Duodenal mucosa (tissue), 2 donors: ENCODE measurements around the gene FA2H.

Source experiments
- H3K27ac ChIP-seq: one replicate; pipeline ENCODE4 v1.7.0; 2013; ENCODE audit warnings: low read depth, low read length
- H3K27me3 ChIP-seq, 2 donors: one replicate each; pipeline ENCODE4 v1.7.0; 2013; ENCODE audit warnings: low read length in 2 of 2, control low read depth in 1 of 2; ENCODE audit not compliant: insufficient read depth in 2 of 2, control insufficient read depth in 1 of 2
- H3K36me3 ChIP-seq, 2 donors: one replicate each; pipeline ENCODE4 v1.7.0; 2013; ENCODE audit warnings: low read length in 2 of 2, control low read depth in 1 of 2; ENCODE audit not compliant: insufficient read depth in 2 of 2, control insufficient read depth in 1 of 2
- H3K4me1 ChIP-seq, 2 donors: one replicate each; pipeline ENCODE4 v1.7.0; 2013; ENCODE audit warnings: low read length in 2 of 2, control low read depth in 1 of 2; ENCODE audit not compliant: insufficient read depth in 2 of 2, control insufficient read depth in 1 of 2
- H3K4me3 ChIP-seq, 2 donors: one replicate each; pipeline ENCODE4 v1.7.0; 2013; ENCODE audit warnings: low read length in 2 of 2, low read depth in 1 of 2
- H3K9ac ChIP-seq, 2 donors: one replicate each; pipeline ENCODE4 v1.7.0; 2013; ENCODE audit warnings: low read length in 2 of 2, low read depth in 1 of 2
- H3K9me3 ChIP-seq, 2 donors: one replicate each; pipeline ENCODE4 v1.7.0; 2013; ENCODE audit warnings: low read length in 2 of 2, control low read depth in 1 of 2; ENCODE audit not compliant: control insufficient read depth in 1 of 2

The FA2H gene

DNA sequence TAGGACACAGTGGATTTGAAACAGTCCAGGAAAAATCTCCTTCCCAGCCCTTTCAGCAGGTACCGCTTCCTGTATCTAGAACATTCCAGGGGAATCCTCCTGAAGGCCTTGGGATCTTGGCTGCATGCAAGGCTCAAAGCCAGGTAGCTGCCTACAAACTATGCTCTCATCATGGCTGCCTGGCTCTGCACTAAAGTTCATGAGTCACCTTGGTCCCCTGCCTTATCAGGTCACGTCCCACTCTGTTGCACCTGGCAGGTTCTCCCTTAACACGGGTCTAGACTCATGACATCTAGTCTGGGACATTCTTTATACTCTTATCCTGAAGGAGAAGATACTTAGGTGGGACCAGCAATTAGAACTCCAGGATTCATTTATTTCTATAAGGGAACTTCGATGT is 15.8 kb downstream of the FA2H start:
- Histone ChIP-seq H3K27ac (no peak overlapping the region), H3K4me3 (no peak overlapping the region), H3K4me1 (no peaks in the 10 kb centered on the region), H3K9me3 (no peaks in the 10 kb centered on the region), H3K9ac (no peak overlapping the region), H3K36me3 (no peaks in the 10 kb centered on the region), H3K27me3 (no peaks in the 10 kb centered on the region)

DNA sequence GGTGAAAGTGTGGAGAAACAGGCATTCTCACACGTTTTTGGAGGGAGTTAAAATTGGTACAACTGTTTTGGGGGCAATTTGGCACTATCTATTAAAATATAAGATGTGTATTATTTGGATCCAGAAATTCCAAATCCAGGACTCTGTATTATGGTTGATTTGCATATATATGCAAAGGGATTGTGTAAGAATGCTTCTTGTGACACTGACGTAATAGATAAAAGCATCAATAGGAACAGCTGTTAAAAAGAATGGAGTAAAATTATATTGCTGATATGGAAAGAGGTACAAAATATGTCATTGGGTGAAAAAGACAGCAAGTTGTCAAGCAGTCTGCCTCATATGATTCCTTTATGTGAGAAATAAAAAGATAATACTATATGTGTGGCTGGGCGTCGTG is 17.3 kb downstream of the FA2H start:
- Histone ChIP-seq H3K9me3 (no peaks in the 10 kb centered on the region), H3K9ac (no peak overlapping the region), H3K4me1 (no peaks in the 10 kb centered on the region), H3K36me3 (no peaks in the 10 kb centered on the region), H3K27ac (no peak overlapping the region), H3K4me3 (no peak overlapping the region), H3K27me3 (no peaks in the 10 kb centered on the region)

DNA sequence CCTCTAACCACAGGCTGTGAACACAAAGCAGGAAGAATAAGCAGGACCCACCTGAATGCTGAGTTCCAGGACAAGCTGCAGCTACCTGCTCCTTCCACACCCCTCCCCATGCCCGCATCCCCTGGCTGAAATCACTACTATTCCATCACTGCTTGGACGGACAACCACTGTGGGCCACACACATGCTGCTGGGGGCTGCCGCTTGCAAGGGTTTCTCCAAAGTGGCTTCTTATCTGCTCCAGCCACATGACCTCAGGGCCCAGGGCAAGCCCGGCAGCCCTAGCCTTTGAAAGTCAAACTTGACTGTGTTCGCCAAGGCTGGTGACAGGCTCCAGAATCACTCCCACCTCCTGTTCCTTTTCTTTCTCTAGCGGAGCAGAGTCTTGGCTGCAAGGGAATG is 18.4 kb downstream of the FA2H start:
- no peak overlapping the region for H3K4me3 ChIP-seq
- H3K27me3 ChIP-seq: no peaks in the 10 kb centered on the region
- H3K36me3 ChIP-seq: no peaks in the 10 kb centered on the region
- no peaks in the 10 kb centered on the region for H3K9me3 ChIP-seq
- no peak overlapping the region for H3K9ac ChIP-seq
- H3K4me1 ChIP-seq: no peaks in the 10 kb centered on the region
- no peak overlapping the region for H3K27ac ChIP-seq

DNA sequence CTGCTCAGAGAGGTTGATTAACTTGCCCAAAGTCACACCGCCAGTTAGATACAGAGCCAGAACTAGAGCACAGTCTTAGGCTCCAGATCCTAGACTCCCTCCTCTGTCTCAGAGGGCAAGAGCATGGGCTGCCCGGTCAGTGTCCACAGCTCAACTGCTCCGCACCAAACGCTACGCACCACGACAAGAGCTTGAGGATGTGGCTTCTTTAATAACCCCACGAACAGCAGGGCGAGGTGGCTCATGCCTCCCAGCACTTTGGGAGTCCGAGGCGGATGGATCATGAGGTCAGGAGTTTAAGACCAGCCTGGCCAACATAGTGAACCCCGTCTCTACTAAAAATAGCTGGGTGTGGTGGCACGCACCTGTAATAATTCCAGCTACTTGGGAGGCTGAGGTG is 21.4 kb downstream of the FA2H start:
- H3K27ac ChIP-seq: no peak overlapping the region
- no peaks in the 10 kb centered on the region for H3K9me3 ChIP-seq
- no peak overlapping the region for H3K9ac ChIP-seq
- H3K4me3 ChIP-seq: no peak overlapping the region
- no peaks in the 10 kb centered on the region for H3K36me3 ChIP-seq
- H3K4me1 ChIP-seq: no peaks in the 10 kb centered on the region
- no peaks in the 10 kb centered on the region for H3K27me3 ChIP-seq

DNA sequence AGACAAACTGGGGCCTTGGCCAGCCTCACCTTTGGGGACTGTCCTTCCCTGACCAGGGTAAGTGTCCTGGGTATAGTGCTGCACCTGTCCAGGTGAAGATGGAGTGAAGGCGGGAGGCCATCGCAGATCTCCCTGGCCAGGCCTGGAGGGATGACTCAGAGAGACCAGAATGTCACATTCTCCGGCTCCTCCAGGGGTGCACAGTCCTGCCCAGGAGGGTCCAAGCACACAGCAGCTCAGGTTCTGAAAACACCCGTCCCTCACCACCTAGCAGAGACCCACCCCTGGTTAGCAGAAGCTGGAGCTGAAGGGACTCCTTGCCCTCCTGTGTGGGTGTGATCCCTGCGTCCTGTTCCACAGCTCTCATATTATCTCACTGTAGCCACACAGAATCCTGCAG is 21.9 kb downstream of the FA2H start:
- no peaks in the 10 kb centered on the region for H3K9me3 ChIP-seq
- no peaks in the 10 kb centered on the region for H3K27me3 ChIP-seq
- H3K9ac ChIP-seq: no peak overlapping the region
- no peak overlapping the region for H3K4me3 ChIP-seq
- H3K27ac ChIP-seq: no peak overlapping the region
- no peaks in the 10 kb centered on the region for H3K36me3 ChIP-seq
- H3K4me1 ChIP-seq: no peaks in the 10 kb centered on the region

DNA sequence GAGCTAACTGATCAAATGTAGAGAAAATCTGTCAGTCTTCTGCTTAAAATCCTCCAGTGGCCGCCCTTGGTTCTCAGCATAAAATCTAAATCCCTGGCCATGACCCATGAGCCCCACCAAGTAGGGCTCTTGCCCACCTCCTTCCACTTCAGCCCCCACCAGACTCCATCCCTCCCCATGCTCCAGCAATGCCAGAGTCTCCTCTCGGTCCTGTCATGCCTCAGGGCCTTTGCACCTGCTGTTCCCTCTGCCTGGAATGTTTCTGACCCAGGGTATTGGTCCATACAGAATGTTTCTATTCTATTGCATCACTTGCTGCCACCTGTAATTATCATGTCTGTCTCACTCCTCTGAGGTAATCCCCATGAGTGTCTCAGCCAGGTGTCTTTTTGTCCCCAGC is 22.4 kb downstream of the FA2H start:
- Histone ChIP-seq H3K36me3 (no peaks in the 10 kb centered on the region), H3K27ac (no peak overlapping the region), H3K9me3 (no peaks in the 10 kb centered on the region), H3K4me1 (no peaks in the 10 kb centered on the region), H3K27me3 (no peaks in the 10 kb centered on the region), H3K4me3 (no peak overlapping the region), H3K9ac (no peak overlapping the region)

DNA sequence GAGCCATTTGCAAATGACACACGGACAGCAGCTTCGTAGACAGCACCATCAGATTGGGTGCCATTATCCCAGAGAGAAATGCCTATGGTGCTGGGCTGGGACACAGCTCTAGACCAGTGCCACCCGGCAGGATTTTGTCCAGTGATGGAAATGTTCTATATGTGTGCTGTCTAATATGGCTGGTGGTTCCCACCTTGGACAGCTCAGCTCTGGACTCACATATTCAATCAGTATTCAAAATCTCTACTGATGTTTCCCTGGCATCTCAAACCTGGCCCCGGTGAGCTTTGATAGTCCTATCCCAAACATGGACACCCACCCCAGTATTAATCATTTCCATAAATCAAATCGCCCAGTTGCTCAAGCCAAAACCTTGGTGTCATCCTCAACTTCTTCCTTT is 23.0 kb downstream of the FA2H start:
- Histone ChIP-seq H3K9me3 (no peaks in the 10 kb centered on the region), H3K36me3 (no peaks in the 10 kb centered on the region), H3K4me1 (no peaks in the 10 kb centered on the region), H3K4me3 (no peak overlapping the region), H3K9ac (no peak overlapping the region), H3K27ac (no peak overlapping the region), H3K27me3 (no peaks in the 10 kb centered on the region)

DNA sequence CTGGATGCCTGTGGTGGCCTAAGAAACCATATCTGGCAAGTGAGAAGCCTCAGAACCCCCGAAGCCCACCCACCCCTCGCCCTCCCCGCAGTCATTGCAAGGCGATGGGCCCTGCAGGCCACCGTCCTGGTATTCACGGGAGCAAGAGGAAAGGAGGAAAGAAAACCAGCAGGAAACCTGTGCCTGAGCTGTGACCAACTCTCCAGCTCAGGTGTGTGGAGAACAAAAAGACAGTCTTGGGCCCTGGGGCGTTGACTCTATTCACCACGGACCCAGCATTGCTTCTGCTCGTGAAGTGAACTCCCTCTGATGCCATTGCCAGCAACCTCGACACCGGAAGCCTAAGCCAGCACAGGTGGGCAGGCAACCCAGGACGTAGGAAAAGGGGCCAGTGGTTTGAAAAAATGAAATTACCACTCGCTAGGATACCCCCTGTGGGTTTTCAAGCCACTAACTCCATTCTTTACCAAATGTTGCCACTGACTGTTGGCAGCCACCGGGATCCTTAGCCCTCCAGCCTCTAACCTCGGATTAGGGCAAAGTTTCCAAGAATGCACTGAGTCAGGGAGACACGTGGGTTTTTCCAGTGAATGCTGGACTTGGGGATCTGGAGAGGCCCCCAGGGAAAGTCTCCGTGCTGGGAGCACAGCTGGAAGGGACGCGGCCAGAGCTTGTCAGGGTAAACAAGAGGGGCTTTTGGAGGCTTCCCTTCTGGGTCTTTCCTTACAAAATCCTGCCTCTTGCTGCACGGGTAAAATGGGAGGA is 25.1 kb downstream of the FA2H start:
- Histone ChIP-seq H3K9ac (no peak overlapping the region), H3K9me3 (no peaks in the 10 kb centered on the region), H3K4me1 (peaks cover 0 to 11% of the 10 kb centered on the region in 2 donors), H3K27me3 (no peaks in the 10 kb centered on the region), H3K36me3 (no peaks in the 10 kb centered on the region), H3K27ac (no peak overlapping the region), H3K4me3 (no peak overlapping the region)

DNA sequence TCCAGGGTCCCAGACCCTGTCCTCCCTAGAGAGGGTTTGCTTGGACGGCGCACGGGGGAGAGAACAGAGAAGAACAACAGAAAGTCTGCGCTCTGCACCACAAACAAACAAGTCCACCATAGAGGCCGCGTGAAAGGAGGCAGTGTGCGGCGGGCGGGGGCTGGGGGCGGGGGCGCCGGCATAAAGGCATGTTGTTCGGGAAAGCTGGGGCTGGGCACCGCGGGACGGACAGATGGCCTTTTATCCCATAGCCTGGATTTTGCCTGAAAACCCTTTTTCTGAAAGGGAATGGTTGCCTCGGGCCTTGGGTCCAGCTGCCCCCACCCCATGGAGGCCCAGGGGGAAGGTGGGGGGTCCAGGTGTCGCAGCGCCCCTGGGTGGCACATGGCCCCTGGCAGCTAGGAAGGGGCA is 26.0 kb downstream of the FA2H start:
- no peak overlapping the region for H3K27ac ChIP-seq
- H3K9ac ChIP-seq: no peak overlapping the region
- H3K27me3 ChIP-seq: no peaks in the 10 kb centered on the region
- H3K4me3 ChIP-seq: no peak overlapping the region
- no peaks in the 10 kb centered on the region for H3K36me3 ChIP-seq
- peaks cover 0 to 16% of the 10 kb centered on the region in 2 donors for H3K4me1 ChIP-seq
- H3K9me3 ChIP-seq: no peaks in the 10 kb centered on the region

DNA sequence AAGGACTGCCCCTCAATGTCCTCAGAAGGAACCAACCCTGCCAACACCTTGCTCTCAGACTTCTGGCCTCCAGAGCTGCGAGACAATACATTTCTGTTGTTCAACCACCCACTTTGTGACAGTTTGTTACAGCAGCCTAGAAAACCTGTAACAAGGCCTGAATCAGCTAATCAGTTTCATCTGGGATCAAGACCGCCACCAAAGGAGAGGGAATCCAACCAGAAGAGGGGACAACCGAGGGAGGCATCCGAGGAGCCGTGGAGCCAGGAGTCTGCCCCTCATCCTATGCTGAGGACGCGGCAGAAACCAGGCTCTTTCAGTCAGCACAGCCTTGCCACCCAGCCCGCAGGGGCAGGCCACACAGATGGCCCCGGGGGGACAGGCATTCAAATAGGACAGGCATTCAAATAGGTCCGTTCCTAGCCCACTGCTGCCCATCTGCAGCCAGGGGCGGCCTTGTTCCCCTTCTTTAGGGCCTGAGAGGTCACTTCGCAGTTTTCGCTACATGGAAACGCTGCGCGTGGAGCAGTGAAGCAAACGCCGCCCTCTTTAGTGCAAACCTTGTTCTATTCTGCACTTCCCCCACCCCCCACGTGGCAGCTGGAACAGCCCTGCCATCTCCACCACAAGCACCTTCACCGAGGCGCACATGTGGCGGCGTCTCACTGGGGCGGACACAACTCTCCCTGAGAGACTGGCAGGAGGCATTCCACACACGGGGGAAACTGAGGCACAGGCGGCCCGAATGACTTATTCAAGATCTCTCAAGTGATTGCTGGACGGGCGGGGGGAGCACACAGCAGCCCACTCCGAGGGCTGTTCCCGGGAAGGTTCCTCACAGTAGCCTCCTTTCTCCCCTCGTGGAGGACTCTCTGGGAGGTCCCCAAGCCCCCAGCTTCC is 26.7 kb downstream of the FA2H start:
- Histone ChIP-seq H3K4me1 (peaks cover 5 to 22% of the 10 kb centered on the region in 2 donors), H3K27me3 (no peaks in the 10 kb centered on the region), H3K4me3 (no peak overlapping the region), H3K9me3 (no peaks in the 10 kb centered on the region), H3K9ac (no peak overlapping the region), H3K36me3 (no peaks in the 10 kb centered on the region), H3K27ac (no peak overlapping the region)
